SJSA1 (cell line): Measurements from ENCODE around the gene PTOV1. TPM values are rescaled to one million over a fixed set of nuclear protein-coding genes. Genes with fewer than 3 reads are reported as not detected.

Experiments
- DNase-seq, 2 experiments: peaks; one replicate each; pipeline ENCODE4 v3.0.0-alpha.2; 2015 to 2020; ENCODE audit warnings: low spot score in 2 of 2, low read depth in 1 of 2
- H3K27ac ChIP-seq: fragments of 250-450 bp; sonication (Bioruptor Pico); 2 replicates; pipeline ENCODE4 v1.5.1; 2020; ENCODE audit warnings: mild to moderate bottlenecking, moderate library complexity
- H3K27me3 ChIP-seq: fragments of 250-450 bp; sonication (Bioruptor Pico); replicated peaks from 2 replicates; pipeline ENCODE4 v1.5.1; 2020; ENCODE audit warnings: mild to moderate bottlenecking, moderate library complexity
- H3K36me3 ChIP-seq: fragments of 250-450 bp; sonication (Bioruptor Pico); 2 replicates; pipeline ENCODE4 v1.5.1; 2020; ENCODE audit warnings: mild to moderate bottlenecking
- H3K4me1 ChIP-seq: fragments of 250-450 bp; sonication (Bioruptor Pico); replicated peaks from 2 replicates; pipeline ENCODE4 v1.6.1; 2021; ENCODE audit warnings: mild to moderate bottlenecking
- H3K4me3 ChIP-seq: fragments of 250-450 bp; sonication (Bioruptor Pico); 2 replicates; pipeline ENCODE4 v1.5.1; 2020; ENCODE audit warnings: mild to moderate bottlenecking
- H3K9me3 ChIP-seq: fragments of 250-450 bp; sonication (Bioruptor Pico); replicated peaks from 2 replicates; pipeline ENCODE4 v1.5.1; 2020; ENCODE audit warnings: mild to moderate bottlenecking
- total RNA-seq: library from RNA; depleted of rRNA; stranded (reverse); fragments of >200 nt; shearing (Covaris generic); gene quantifications from 2 replicates; pipeline ENCODE4 v1.2.3, GENCODE V29; 2014

Gene PTOV1
- total RNA-seq, 1 experiment from 2014 or later: 98.0 TPM

DNA sequence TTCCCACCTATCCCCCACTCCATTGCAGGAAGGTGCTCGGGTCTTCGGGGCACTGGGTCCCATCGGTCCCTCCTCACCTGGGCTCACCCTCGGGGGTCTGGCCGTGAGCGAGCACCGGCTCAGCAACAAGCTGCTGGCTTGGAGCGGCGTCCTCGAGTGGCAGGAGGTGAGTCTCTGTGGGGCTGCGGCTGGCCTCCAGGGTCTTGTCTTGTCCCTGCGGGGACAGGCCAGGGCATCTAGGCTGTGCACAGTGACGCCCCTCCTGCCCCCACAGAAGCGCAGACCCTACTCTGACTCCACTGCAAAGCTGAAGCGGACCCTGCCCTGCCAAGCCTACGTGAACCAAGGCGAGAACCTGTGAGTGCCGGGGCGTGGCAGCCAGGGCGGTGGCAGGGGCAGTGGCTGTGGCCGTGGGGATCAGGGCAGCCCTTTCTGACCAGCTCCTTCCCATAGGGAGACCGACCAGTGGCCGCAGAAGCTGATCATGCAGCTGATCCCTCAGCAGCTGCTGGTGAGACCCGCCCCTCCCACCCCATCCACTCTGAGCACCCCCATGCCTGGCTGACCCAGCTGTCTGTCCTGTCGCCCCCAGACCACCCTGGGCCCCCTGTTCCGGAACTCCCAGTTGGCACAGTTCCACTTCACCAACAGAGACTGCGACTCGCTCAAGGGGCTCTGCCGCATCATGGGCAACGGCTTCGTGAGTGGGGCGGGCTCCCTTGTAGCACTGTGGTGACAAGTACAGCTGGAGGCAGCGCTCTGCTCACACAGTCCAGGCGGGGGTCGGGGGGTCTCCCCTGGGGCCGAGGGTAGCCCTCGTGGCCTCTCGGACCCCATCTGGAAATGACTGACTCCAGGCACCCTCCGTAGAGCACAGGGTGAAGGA lies 3.7 kb downstream of the PTOV1 start:
- Histone ChIP-seq H3K27ac (no peak overlapping the region), H3K4me3 (no peak overlapping the region), H3K36me3 (peaks cover 61% of the 10 kb centered on the region), H3K4me1 (peaks cover 46% of the 10 kb centered on the region), H3K27me3 (no peaks in the 10 kb centered on the region), H3K9me3 (no peaks in the 10 kb centered on the region)
- no peak for DNase-seq

DNA sequence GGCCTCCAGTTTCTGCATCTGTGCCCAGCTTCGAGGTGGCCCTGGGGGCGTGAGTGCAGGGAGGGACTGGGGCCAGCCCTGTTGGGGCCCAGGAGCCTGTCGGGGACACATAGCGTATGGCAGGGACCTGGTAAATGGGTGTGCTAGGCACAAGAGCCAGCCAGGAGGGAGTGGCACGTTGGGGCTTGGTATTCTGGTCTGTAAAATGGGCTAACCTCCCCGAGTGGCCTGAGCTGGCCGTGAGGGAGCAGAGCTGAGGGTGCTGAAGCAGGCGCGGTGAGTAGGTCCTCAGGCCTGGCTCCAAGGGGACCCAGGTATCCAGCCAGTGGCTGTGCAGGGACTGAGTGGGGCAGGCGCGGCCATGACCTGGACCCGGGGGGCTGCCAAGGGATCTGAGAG lies 4.3 kb downstream of the PTOV1 start:
- Histone ChIP-seq H3K4me1 (peaks cover 48% of the 10 kb centered on the region), H3K36me3 (peaks cover 68% of the 10 kb centered on the region), H3K4me3 (no peak overlapping the region), H3K9me3 (no peaks in the 10 kb centered on the region), H3K27ac (no peak overlapping the region), H3K27me3 (no peaks in the 10 kb centered on the region)
- no peak for DNase-seq

DNA sequence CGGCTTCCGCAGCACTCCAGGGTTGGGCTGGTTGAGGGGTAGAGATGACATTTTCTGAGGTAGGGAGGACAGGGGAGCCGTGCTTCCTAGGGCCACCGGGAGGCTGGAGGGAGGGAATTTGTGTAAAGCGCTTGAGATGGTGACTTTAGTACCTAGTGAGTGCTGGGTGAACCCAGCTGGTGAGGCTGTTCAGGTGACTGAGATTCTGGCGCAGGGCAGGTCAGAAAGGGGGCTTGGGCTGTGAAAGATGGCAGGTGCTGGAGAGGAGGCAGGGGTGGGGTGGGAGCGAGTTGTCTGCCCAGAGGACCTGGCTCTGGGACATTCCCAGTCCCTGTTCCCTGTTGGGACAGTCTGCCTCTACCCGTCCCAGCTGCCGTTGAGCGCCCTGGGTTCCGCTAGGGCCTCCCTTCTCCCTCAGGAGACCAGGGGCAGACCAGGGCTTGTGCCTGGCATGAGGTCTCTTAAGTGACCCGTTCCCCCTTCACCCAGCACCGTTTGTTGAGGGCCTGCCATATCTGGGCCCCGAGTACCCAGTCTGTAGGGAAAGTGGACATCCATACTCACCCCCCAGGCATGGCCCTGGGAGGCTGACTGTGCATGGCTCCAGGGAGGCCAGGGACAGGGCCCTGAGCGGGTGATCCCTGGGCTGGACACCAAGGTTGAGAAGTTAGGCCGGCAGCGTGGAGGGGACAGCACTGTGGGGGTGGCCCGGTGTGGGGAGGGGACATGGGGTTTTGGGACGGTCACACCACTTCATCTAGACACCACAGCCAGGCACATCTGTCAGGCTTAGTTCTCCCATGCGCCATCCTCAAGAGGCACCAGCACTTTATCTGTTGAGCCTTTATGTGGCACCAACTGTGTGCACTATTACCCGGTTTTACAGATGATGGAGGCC lies 5.0 kb downstream of the PTOV1 start:
- Histone ChIP-seq H3K27me3 (no peaks in the 10 kb centered on the region), H3K4me3 (no peak overlapping the region), H3K4me1 (peaks cover 45% of the 10 kb centered on the region), H3K9me3 (no peaks in the 10 kb centered on the region), H3K27ac (no peak overlapping the region), H3K36me3 (peaks cover 71% of the 10 kb centered on the region)
- DNase-seq: no peak

DNA sequence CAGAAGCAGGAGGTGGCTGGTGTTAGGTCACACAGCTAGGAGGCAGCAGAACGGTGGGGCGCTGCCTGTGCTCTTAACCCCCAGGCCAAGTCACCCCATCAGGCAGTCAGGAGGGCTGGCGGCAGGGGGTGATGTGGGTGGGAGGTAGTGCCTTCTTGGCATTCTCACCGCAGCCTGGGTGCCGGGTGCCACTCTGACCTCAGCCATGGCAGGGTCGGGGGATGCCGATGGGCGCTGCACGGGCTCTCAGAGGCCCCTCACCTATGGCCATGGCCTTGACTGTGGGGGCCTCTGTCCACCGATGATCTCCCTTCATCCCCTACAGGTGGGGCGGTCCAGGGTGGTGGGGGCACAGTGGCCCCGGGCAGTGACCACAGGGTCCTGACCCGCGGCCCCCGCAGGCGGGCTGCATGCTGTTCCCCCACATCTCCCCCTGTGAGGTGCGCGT lies 5.6 kb downstream of the PTOV1 start:
- Histone ChIP-seq H3K36me3 (peaks cover 74% of the 10 kb centered on the region), H3K27me3 (no peaks in the 10 kb centered on the region)

GRCh38 chr19:49857061-49857837 lies 6.3 kb downstream of the PTOV1 start:
- peaks cover 78% of the 10 kb centered on the region for H3K36me3 ChIP-seq
- H3K4me1 ChIP-seq: peaks cover 40% of the 10 kb centered on the region
- H3K27ac ChIP-seq: no peak overlapping the region
- no peak for DNase-seq
- no peaks in the 10 kb centered on the region for H3K9me3 ChIP-seq
- H3K27me3 ChIP-seq: no peaks in the 10 kb centered on the region
- H3K4me3 ChIP-seq: no peak overlapping the region

More for the DNA sequence above, 5.6 kb downstream of the PTOV1 start:
- Histone ChIP-seq H3K4me1 (peaks cover 45% of the 10 kb centered on the region), H3K9me3 (no peaks in the 10 kb centered on the region), H3K4me3 (no peak overlapping the region), H3K27ac (no peak overlapping the region)
- no peak for DNase-seq

DNA sequence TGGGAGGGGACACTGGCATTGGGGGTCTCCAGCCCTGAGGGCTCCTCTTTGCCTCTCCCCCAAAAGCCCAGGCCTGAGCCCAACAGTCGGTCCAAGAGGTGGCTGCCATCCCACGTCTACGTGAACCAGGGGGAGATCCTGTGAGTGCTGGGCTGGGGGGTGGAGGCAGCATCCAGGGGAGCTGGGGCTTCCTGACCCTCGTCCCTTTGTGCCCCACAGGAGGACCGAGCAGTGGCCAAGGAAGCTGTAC lies 6.8 kb downstream of the PTOV1 start:
- Histone ChIP-seq H3K9me3 (no peaks in the 10 kb centered on the region), H3K27me3 (no peaks in the 10 kb centered on the region), H3K4me3 (no peak overlapping the region), H3K36me3 (peaks cover 83% of the 10 kb centered on the region), H3K4me1 (peaks cover 35% of the 10 kb centered on the region), H3K27ac (no peak overlapping the region)
- no peak for DNase-seq

- no peak for DNase-seq
- Histone ChIP-seq H3K4me1 (peaks cover 32% of the 10 kb centered on the region), H3K36me3 (peaks cover 89% of the 10 kb centered on the region), H3K27ac (peak overlapping the region; percentile 62), H3K9me3 (no peaks in the 10 kb centered on the region), H3K27me3 (no peaks in the 10 kb centered on the region), H3K4me3 (no peak overlapping the region)
Measured at GRCh38 chr19:49858088-49858985, 7.4 kb downstream of the PTOV1 start.

DNA sequence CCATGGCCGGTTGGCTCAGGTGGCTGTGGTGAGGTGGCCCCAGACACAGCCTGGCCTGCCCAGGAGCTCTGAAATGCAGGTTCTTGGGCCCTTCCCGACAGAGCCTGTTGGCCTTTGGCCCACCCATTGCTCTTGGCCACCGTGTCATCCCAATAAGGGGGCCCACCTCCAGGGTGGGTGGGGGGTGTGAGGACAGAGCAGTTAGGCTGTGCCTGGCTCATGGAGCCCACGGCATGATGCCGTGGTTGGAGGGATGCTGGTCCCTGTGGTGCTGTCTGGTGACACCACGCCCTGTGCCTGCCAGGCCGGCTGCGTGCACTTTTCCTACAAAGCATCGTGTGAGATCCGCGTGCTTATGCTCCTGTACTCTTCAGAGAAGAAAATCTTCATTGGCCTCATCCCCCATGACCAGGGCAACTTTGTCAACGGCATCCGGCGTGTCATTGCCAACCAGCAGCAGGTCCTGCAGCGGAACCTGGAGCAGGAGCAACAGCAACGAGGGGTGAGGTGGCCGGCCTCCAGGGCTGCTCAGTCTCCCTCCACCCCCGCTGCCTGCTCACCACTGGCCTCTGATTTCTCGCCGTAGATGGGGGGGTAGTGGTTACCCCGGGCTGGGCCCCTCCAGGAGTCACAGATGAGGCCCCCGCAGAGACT lies 8.8 kb downstream of the PTOV1 start:
- Histone ChIP-seq H3K36me3 (peaks cover 93% of the 10 kb centered on the region), H3K27ac (peak overlapping the region; percentile 62), H3K27me3 (no peaks in the 10 kb centered on the region), H3K9me3 (no peaks in the 10 kb centered on the region), H3K4me3 (no peak overlapping the region), H3K4me1 (peaks cover 26% of the 10 kb centered on the region)
- no peak for DNase-seq

DNA sequence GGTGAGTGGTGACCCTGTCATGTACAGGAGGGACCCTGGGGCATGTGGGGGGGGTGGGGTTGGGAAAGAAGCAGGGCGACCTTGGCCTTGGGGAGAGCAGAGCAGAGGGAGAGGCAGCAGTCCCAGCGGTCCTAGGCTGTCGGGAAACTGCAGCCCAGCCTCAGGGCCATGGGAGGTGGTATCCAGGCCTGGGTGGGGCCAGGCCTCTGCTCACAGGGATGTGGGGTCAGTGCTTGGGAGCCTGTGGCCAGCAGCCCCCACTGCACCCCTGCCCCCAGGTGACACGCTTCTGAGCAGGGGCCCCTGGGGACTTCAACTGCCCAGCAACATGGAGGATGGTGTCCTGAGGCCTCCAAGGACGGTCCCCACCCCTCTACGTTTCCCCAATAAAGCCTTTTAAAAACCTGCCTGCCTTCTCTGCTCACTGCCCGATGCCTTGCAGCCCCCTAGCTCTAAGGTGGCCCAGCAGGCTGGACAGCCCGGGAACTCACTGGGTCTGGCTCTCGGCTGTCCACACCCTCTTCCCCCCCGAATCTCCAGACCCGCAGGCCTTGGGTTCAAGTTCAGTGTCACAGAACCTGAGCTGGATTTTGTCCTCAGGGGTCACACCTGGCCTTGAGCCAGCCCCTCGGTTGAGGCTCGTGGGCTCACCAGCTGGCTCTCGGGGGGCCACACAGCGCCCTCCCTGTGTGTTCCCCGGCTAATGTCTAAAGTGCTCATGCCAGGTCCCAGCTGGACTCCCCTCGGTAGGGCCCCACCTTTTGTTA lies 9.6 kb downstream of the PTOV1 start:
- Histone ChIP-seq H3K9me3 (no peaks in the 10 kb centered on the region), H3K27me3 (no peaks in the 10 kb centered on the region), H3K4me1 (peaks cover 29% of the 10 kb centered on the region), H3K4me3 (no peak overlapping the region), H3K36me3 (peaks cover 90% of the 10 kb centered on the region), H3K27ac (peak overlapping the region; percentile 62; the same call in 1 of the 2 replicates)
- no peak for DNase-seq

- H3K36me3 ChIP-seq: peaks cover 84% of the 10 kb centered on the region
- no peak overlapping the region for H3K4me3 ChIP-seq
- DNase-seq: no peak
Measured at GRCh38 chr19:49861107-49861506, 10.1 kb downstream of the PTOV1 start.

DNA sequence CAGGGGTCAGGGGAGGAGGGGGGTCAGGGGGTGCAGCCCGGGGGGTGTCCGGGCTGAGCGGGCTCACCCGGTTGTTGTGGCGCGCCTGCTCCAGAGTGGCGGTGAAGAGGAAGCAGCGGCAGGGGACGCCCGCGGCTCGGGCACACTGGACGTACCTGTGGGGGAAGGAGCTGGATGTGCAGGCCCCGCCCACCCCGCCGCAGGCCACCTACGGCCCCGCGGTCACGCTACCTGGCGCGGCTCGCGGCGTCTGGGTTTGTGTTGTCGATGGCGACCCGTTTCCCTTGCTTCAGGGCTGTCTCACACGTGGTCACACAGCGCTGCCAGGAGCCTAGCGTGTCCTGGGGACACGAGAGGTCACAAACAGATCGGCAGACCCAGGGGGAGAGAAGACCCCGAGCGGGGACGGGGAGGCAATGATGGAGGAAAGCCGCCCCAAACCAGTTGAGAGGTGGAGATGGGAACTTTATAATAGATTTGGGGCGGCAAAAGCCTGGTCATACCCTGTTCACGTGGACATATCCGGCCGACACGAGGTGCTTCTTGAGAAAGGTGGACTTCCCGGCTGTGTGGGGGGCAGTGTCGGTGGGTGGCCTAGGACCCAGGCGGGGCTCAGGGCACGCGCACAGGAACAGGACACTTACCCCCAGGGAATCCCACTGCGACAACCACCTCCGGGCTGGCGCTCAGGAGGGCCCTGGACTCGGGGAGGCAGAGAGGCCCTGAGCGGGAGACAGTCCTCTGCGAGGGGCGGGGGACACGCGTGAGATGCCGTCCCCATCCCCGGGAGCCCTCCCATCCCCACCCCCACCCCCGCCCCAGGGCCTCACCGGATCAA lies 10.8 kb downstream of the PTOV1 start:
- H3K4me1 ChIP-seq: peaks cover 40% of the 10 kb centered on the region
- H3K36me3 ChIP-seq: peaks cover 79% of the 10 kb centered on the region
- DNase-seq: no peak
- H3K27me3 ChIP-seq: no peaks in the 10 kb centered on the region
- no peaks in the 10 kb centered on the region for H3K9me3 ChIP-seq
- no peak overlapping the region for H3K27ac ChIP-seq
- no peak overlapping the region for H3K4me3 ChIP-seq

More at GRCh38 chr19:49861107-49861506, 10.1 kb downstream of the PTOV1 start:
- Histone ChIP-seq H3K27me3 (no peaks in the 10 kb centered on the region), H3K4me1 (peaks cover 34% of the 10 kb centered on the region), H3K9me3 (no peaks in the 10 kb centered on the region), H3K27ac (no peak overlapping the region)
